Inflammatory macrophage treated with lipopolysaccharide for 1 hour (primary cell): ENCODE measurements around the gene CPNE9.

ENCODE experiments used
- DNase-seq, 2 donors: peaks; one replicate each; pipeline ENCODE4 v3.0.0-alpha.2; 2020 to 2022

Gene CPNE9

GRCh38 chr3:9717563-9717962 lies 13.9 kb downstream of the CPNE9 start:
- no peak for DNase-seq

- no peak for DNase-seq
Observed at GRCh38 chr3:9718118-9718517, 14.5 kb downstream of the CPNE9 start.

- DNase-seq = no peak
Observed at GRCh38 chr3:9721015-9721699, 17.5 kb downstream of the CPNE9 start.

GRCh38 chr3:9721700-9722060 lies 18.0 kb downstream of the CPNE9 start:
- no peak for DNase-seq

GRCh38 chr3:9725775-9726515 lies 22.3 kb downstream of the CPNE9 start:
- DNase-seq = peak in 1 of 2 donors; percentile 25

GRCh38 chr3:9727041-9727595 lies 23.5 kb downstream of the CPNE9 start:
- no peak for DNase-seq

GRCh38 chr3:9727743-9728142 lies 24.1 kb downstream of the CPNE9 start:
- no peak for DNase-seq

- DNase-seq = no peak
Observed at GRCh38 chr3:9729419-9729818, 25.8 kb downstream of the CPNE9 start.

- DNase-seq = peak; percentile 54 to 73
Observed at GRCh38 chr3:9730657-9731205, 27.1 kb downstream of the CPNE9 start.

- peak; percentile 99 for DNase-seq
Observed at GRCh38 chr3:9731206-9732079, 27.8 kb downstream of the CPNE9 start, which contains the start of gene BRPF1. BRPF1 (plus strand) TSS chr3:9731735; CDS start chr3:9734141, 2,406 bp downstream.

- DNase-seq = peak; percentile 60 to 76
Observed at GRCh38 chr3:9732080-9732739, 28.6 kb downstream of the CPNE9 start.

- DNase-seq = no peak
Observed at GRCh38 chr3:9732740-9733115, 29.1 kb downstream of the CPNE9 start.

- DNase-seq = no peak
Observed at GRCh38 chr3:9736831-9737230, 33.2 kb downstream of the CPNE9 start.

GRCh38 chr3:9739181-9739580 lies 35.5 kb downstream of the CPNE9 start:
- DNase-seq = no peak

- DNase-seq = no peak
Observed at GRCh38 chr3:9742560-9742959, 38.9 kb downstream of the CPNE9 start.

- DNase-seq = no peak
Observed at GRCh38 chr3:9743548-9743947, 39.9 kb downstream of the CPNE9 start.

- DNase-seq = no peak
Observed at GRCh38 chr3:9744162-9744561, 40.5 kb downstream of the CPNE9 start.

- DNase-seq = no peak
Observed at GRCh38 chr3:9745521-9745920, 41.9 kb downstream of the CPNE9 start.

- no peak for DNase-seq
Observed at GRCh38 chr3:9746330-9746729, 42.7 kb downstream of the CPNE9 start.

- DNase-seq = peak in 1 of 2 donors; percentile 42
Observed at GRCh38 chr3:9747267-9747666, 43.6 kb downstream of the CPNE9 start.

GRCh38 chr3:9748031-9748430 lies 44.4 kb downstream of the CPNE9 start:
- DNase-seq = no peak

- DNase-seq = no peak
Observed at GRCh38 chr3:9749296-9749644, 45.6 kb downstream of the CPNE9 start.
